Measurements from ENCODE around the gene SCNM1.

DNA sequence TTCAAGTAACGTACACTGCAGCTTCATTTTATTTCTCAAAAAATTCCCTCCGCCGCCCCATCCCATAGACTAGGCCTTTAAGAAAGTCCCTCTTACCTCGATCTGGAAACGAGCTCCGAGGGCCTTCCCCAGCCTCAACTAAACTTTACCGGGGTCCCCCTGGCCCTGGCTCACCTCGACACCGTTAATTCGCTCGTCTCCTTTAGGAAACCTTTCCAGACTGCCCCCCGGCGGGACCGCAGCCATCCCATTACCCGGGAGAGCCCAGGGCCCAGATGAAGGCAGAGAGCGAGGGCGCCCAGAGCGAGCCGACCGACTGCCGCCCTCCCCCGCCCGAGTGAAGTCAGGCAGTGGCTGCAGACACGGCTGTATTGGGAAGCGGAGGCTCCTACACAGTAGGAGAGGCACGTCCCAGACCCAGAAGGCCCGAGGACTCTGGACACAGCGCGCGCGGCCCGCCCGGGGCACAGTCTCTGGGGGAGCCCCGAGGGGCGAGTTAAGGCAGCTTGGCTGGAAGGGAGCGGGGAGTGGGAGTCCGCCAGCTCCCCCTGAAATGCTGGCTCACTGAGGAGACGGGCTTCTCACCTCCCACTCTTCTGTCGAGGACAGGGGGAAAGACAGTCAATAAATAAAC, 34.1 kb upstream of the SCNM1 start:
- TF ChIP-seq POLR2AphosphoS5 (IDR thresholded peaks at IDR 0.05), result no peak
- TF ChIP-seq, protein P1, sequence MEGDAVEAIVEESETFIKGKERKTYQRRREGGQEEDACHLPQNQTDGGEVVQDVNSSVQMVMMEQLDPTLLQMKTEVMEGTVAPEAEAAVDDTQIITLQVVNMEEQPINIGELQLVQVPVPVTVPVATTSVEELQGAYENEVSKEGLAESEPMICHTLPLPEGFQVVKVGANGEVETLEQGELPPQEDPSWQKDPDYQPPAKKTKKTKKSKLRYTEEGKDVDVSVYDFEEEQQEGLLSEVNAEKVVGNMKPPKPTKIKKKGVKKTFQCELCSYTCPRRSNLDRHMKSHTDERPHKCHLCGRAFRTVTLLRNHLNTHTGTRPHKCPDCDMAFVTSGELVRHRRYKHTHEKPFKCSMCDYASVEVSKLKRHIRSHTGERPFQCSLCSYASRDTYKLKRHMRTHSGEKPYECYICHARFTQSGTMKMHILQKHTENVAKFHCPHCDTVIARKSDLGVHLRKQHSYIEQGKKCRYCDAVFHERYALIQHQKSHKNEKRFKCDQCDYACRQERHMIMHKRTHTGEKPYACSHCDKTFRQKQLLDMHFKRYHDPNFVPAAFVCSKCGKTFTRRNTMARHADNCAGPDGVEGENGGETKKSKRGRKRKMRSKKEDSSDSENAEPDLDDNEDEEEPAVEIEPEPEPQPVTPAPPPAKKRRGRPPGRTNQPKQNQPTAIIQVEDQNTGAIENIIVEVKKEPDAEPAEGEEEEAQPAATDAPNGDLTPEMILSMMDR (IDR thresholded peaks at IDR 0.05; ENCODE audit: poor library complexity, severe bottlenecking), result no peak

All from neural cell (in vitro differentiated cells).